C4-2B (cell line): ENCODE measurements around the gene SLC29A1.

ENCODE experiments used
- ZFX ChIP-seq: fragments of 450-650 bp; IDR thresholded peaks from 2 replicates; pipeline ENCODE4 v1.6.1; 2017
- TF ChIP-seq, protein P1 (sequence below): fragments of 450-650 bp; conservative IDR thresholded peaks from 2 replicates; pipeline ENCODE4 v1.5.1; 2017; ENCODE audit warnings: mild to moderate bottlenecking

DNA sequence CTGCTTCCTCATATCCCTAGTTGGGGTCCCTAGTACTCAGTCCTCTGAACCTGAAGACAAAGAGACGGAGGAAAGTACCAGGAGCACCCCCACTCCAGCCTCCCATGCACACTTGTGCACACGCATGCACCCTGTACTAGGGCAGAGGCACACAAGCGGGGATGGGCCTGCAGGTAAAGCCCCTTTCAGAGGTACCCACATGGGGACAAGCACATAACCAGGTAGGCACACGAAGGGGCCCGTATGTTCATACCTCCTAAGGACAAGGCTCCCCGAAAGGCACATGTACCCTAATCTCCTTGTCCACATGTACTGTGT lies 48.0 kb downstream of the SLC29A1 start:
- TF ChIP-seq, protein P1, sequence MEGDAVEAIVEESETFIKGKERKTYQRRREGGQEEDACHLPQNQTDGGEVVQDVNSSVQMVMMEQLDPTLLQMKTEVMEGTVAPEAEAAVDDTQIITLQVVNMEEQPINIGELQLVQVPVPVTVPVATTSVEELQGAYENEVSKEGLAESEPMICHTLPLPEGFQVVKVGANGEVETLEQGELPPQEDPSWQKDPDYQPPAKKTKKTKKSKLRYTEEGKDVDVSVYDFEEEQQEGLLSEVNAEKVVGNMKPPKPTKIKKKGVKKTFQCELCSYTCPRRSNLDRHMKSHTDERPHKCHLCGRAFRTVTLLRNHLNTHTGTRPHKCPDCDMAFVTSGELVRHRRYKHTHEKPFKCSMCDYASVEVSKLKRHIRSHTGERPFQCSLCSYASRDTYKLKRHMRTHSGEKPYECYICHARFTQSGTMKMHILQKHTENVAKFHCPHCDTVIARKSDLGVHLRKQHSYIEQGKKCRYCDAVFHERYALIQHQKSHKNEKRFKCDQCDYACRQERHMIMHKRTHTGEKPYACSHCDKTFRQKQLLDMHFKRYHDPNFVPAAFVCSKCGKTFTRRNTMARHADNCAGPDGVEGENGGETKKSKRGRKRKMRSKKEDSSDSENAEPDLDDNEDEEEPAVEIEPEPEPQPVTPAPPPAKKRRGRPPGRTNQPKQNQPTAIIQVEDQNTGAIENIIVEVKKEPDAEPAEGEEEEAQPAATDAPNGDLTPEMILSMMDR: no peak
- TF ChIP-seq ZFX: no peak
